A549 (cell line): ENCODE results near the gene APBB2. TPM values are rescaled to one million over a fixed set of nuclear protein-coding genes. Genes with fewer than 3 reads are reported as not detected.

ENCODE experiments used
- ATAC-seq, 2 experiments: fragments of 200-7000 bp in 1 of 2; fragments of >200 bp in 1 of 2; cut with Nextera tagmentation in 1 of 2; cut with Tn5 transposase in 1 of 2; 3 replicates each; pipeline versions ENCODE4 v1.8.0 to v1.9.1; 2018 to 2020; ENCODE audit warnings: mild to moderate bottlenecking in 1 of 2, moderate library complexity in 1 of 2
- CTCF ChIA-PET: fragments of 300-600 bp; sonication (Branson Sonifier 250); formaldehyde crosslinking; extraction: SDS; loops from one replicate; lab custom pipeline; 2021; ENCODE audit warnings: antibody characterized with exemption, inconsistent platforms; lab: Yijun Ruan, JAX
- POLR2A ChIA-PET: fragments of 350-600 bp; formaldehyde crosslinking; extraction: SDS; loops from one replicate; lab custom pipeline; 2021; ENCODE audit warnings: antibody characterized with exemption, inconsistent platforms; lab: Yijun Ruan, JAX
- DNase-seq, 2 experiments: peaks; one replicate each; pipeline versions ENCODE4 v3.0.0 to v3.0.0-alpha.2; 2011 to 2016; ENCODE audit warnings: low read depth in 1 of 2, low spot score in 1 of 2
- FAIRE-seq: peaks from 2 replicates; lab custom pipeline; 2011; peaks lifted over from hg19 to GRCh38; lab: Jason Lieb, UNC
- H3K27ac ChIP-seq, 2 experiments: fragments of >200 bp; sonication (Bioruptor Twin); formaldehyde crosslinking; 3 replicates each; pipeline ENCODE4 v1.5.1; 2016 to 2017
- H3K4me1 ChIP-seq: fragments of >200 bp; sonication (Bioruptor Twin); formaldehyde crosslinking; 3 replicates; pipeline ENCODE4 v1.6.1; 2016
- H3K4me2 ChIP-seq: fragments of >200 bp; sonication (Bioruptor Twin); formaldehyde crosslinking; 3 replicates; pipeline ENCODE4 v1.6.1; 2016
- H3K4me3 ChIP-seq: fragments of >200 bp; sonication (Bioruptor Twin); formaldehyde crosslinking; 3 replicates; pipeline ENCODE4 v1.5.1; 2016
- H3K9me3 ChIP-seq: fragments of >200 bp; sonication (Bioruptor Twin); formaldehyde crosslinking; 3 replicates; pipeline ENCODE4 v1.6.1; 2016
- BHLHE40 ChIP-seq: IDR thresholded peaks from 2 replicates; pipeline ENCODE4 v1.6.1; 2012; ENCODE audit warnings: low read depth, low read length, inconsistent platforms
- CBX2 ChIP-seq: fragments of 200-600 bp; sonication (generic); IDR thresholded peaks from 2 replicates; pipeline ENCODE4 v1.6.1; 2016; ENCODE audit warnings: low read depth, mild to moderate bottlenecking, borderline replicate concordance
- CEBPB ChIP-seq, 2 experiments: fragments of >200 bp in 1 of 2; sonication (Bioruptor Twin) in 1 of 2; formaldehyde crosslinking in 1 of 2; IDR thresholded peaks; 2 replicates each; pipeline ENCODE4 v1.6.1; 2012 to 2016
- CHD4 ChIP-seq: fragments of 200-600 bp; sonication (generic); IDR thresholded peaks from 2 replicates; pipeline ENCODE4 v1.6.1; 2016; ENCODE audit warnings: antibody characterized with exemption, mild to moderate bottlenecking, borderline replicate concordance
- EHMT2 ChIP-seq: fragments of 200-600 bp; sonication (generic); IDR thresholded peaks from 2 replicates; pipeline ENCODE4 v1.6.1; 2016; ENCODE audit warnings: antibody characterized with exemption, low read depth, mild to moderate bottlenecking, moderate library complexity
- ELK1 ChIP-seq: fragments of 150-350 bp; IDR thresholded peaks from 2 replicates; pipeline ENCODE4 v1.6.1; 2014; ENCODE audit warnings: low read depth, mild to moderate bottlenecking, low read length
- GATA3 ChIP-seq: IDR thresholded peaks from 2 replicates; pipeline ENCODE4 v1.6.1; 2012; ENCODE audit warnings: borderline replicate concordance
- HDAC2 ChIP-seq: fragments of 200-600 bp; sonication (generic); IDR thresholded peaks from 2 replicates; pipeline ENCODE4 v1.6.1; 2016
- HES2 ChIP-seq: fragments of >200 bp; sonication (Bioruptor Twin); formaldehyde crosslinking; IDR thresholded peaks from 2 replicates; pipeline ENCODE4 v1.6.1; 2016
- HEYL ChIP-seq: fragments of 250-450 bp; sonication (Bioruptor Pico); IDR thresholded peaks from 2 replicates; pipeline ENCODE4 v1.8.0; 2021; ENCODE audit warnings: mild to moderate bottlenecking, moderate library complexity
- HMGXB4 ChIP-seq: fragments of 250-450 bp; sonication (Bioruptor Pico); IDR thresholded peaks from 2 replicates; pipeline ENCODE4 v1.5.0; 2021; ENCODE audit warnings: mild to moderate bottlenecking, moderate library complexity, borderline replicate concordance
- HOXA7 ChIP-seq: fragments of 250-450 bp; sonication (Bioruptor Pico); IDR thresholded peaks from 2 replicates; pipeline ENCODE4 v1.5.0; 2020; ENCODE audit warnings: mild to moderate bottlenecking, moderate library complexity
- HOXB5 ChIP-seq: fragments of 250-450 bp; sonication (Bioruptor Pico); IDR thresholded peaks from 2 replicates; pipeline ENCODE4 v1.5.0; 2020; ENCODE audit warnings: mild to moderate bottlenecking, moderate library complexity
- KDM5A ChIP-seq: fragments of 200-600 bp; sonication (generic); IDR thresholded peaks from 2 replicates; pipeline ENCODE4 v1.6.1; 2016; ENCODE audit warnings: antibody characterized with exemption, mild to moderate bottlenecking
- MAFK ChIP-seq: fragments of 450-650 bp; IDR thresholded peaks from 2 replicates; pipeline ENCODE4 v1.6.1; 2014; ENCODE audit not compliant: partially characterized antibody
- MAZ ChIP-seq: fragments of 150-350 bp; IDR thresholded peaks from 2 replicates; pipeline ENCODE4 v1.6.1; 2014; ENCODE audit warnings: antibody characterized with exemption, low read depth, low read length, borderline replicate concordance
- MYC ChIP-seq: IDR thresholded peaks from 2 replicates; pipeline ENCODE4 v1.6.1; 2012; ENCODE audit warnings: mild to moderate bottlenecking, inconsistent platforms, low read length, improper control_type of control experiment, borderline replicate concordance
- NFE2L2 ChIP-seq: fragments of 150-350 bp; conservative IDR thresholded peaks from 2 replicates; pipeline ENCODE4 v1.6.1; 2014; ENCODE audit warnings: low read length
- NPAS2 ChIP-seq: fragments of 250-450 bp; sonication (Bioruptor Pico); IDR thresholded peaks from 2 replicates; pipeline ENCODE4 v1.8.0; 2022; ENCODE audit warnings: mild to moderate bottlenecking, moderate library complexity, borderline replicate concordance
- PBX3 ChIP-seq: IDR thresholded peaks from 2 replicates; pipeline ENCODE4 v1.6.1; 2012
- RARB ChIP-seq: fragments of 250-450 bp; sonication (Bioruptor Pico); IDR thresholded peaks from 2 replicates; pipeline ENCODE4 v1.8.0; 2021; ENCODE audit warnings: mild to moderate bottlenecking, moderate library complexity
- RCOR1 ChIP-seq: fragments of 150-350 bp; IDR thresholded peaks from 2 replicates; pipeline ENCODE4 v1.6.1; 2014; ENCODE audit warnings: antibody characterized with exemption, low read length, low read depth
- RFX5 ChIP-seq: fragments of 450-650 bp; IDR thresholded peaks from 2 replicates; pipeline ENCODE4 v1.7.1; 2014; ENCODE audit warnings: antibody characterized with exemption, mild to moderate bottlenecking, moderate library complexity
- SMC3 ChIP-seq: fragments of >200 bp; sonication (Bioruptor Twin); formaldehyde crosslinking; IDR thresholded peaks from 3 replicates; pipeline ENCODE4 v1.6.1; 2018; ENCODE audit warnings: inconsistent platforms
- ZFP36 ChIP-seq: fragments of 450-650 bp; IDR thresholded peaks from 2 replicates; pipeline ENCODE4 v1.6.1; 2014; ENCODE audit warnings: borderline replicate concordance; ENCODE audit not compliant: partially characterized antibody
- WGBS: methylation state at CpG from one replicate; pipeline ENCODE4 v1.1.6; 2017; ENCODE audit errors: missing lambda C conversion rate; 5-methylcytosine and 5-hydroxymethylcytosine counted together
- polyA plus RNA-seq, 4 experiments: library from polyadenylated mRNA; depleted of rRNA in 3 of 4; stranded (reverse); fragments of >200 nt; fragmentation: RNase III in 1 of 4; extraction: RNeasy Plus Mini Kit Qiagen cat#74134 plus additional on column Dnase treatment in 1 of 4; gene quantifications; 2 replicates in 3 of 4; 3 replicates in 1 of 4; pipeline ENCODE4 v1.2.3, GENCODE V29; 2011 to 2017

Gene APBB2
- polyA plus RNA-seq, 2 of the 4 experiments (the other 2 are of a cell fraction) = 8.3 to 31.9 TPM

- ChIA-PET CTCF (interaction anchor here (0.6 to 1.2 kb wide), 2 partner anchors 38 to 199 kb away, joined by 3 read pairs; partner anchors contain the start of gene APBB2), POLR2A (no interaction called here)
- 94% methylated on average over 6 of the region's 6 CpGs for WGBS
Measured at GRCh38 chr4:41015016-41015675, 199.2 kb downstream of the APBB2 start.

GRCh38 chr4:41014158-41014557, 200.2 kb downstream of the APBB2 start:
- no peak for TF ChIP-seq ZFP36
- no peak for TF ChIP-seq NPAS2
- no peak for TF ChIP-seq CEBPB (IDR thresholded peaks at IDR 0.05)
- no peak for TF ChIP-seq RFX5
- TF ChIP-seq BHLHE40 = no peak
- TF ChIP-seq, all 56 proteins: peak for 0

More at GRCh38 chr4:41015016-41015675, 199.2 kb downstream of the APBB2 start:
- TF ChIP-seq NPAS2 = no peak
- FAIRE-seq (no peak), ATAC-seq (no peak), DNase-seq (no peak)
- H3K4me1 ChIP-seq = peaks cover 8% of the 10 kb centered on the region
- H3K4me3 ChIP-seq = no peak overlapping the region
- H3K4me2 ChIP-seq = no peak overlapping the region
- H3K27ac ChIP-seq = no peak overlapping the region
- no peaks in the 10 kb centered on the region for H3K9me3 ChIP-seq

GRCh38 chr4:41013746-41014145, 200.6 kb downstream of the APBB2 start:
- ChIA-PET POLR2A (no interaction called here), CTCF (interaction anchor here (1.0 to 1.6 kb wide), 3 partner anchors 9 to 66 kb away, joined by 3 to 4 read pairs (median 3); no protein-coding TSS in a partner anchor)
- Histone ChIP-seq H3K4me1 (peaks cover 22% of the 10 kb centered on the region), H3K4me2 (no peak overlapping the region), H3K27ac (no peak overlapping the region)
- ATAC-seq (no peak), DNase-seq (no peak), FAIRE-seq (no peak)
- WGBS = 84% methylated on average over 5 of the region's 6 CpGs
- TF ChIP-seq GATA3 (no peak), BHLHE40 (no peak), KDM5A (no peak), CHD4 (no peak), SMC3 (no peak), MYC (no peak), CBX2 (no peak), RARB (no peak), HOXA7 (no peak), EHMT2 (no peak), HES2 (no peak)
- TF ChIP-seq, all 56 proteins: peak for 0
- H3K9me3 ChIP-seq = no peaks in the 10 kb centered on the region
- no peak overlapping the region for H3K4me3 ChIP-seq

More at GRCh38 chr4:41014158-41014557, 200.2 kb downstream of the APBB2 start:
- 93% methylated on average over 7 of the region's 7 CpGs for WGBS
- H3K9me3 ChIP-seq = no peaks in the 10 kb centered on the region
- ChIA-PET POLR2A (no interaction called here), CTCF (interaction anchor here (1.2 kb wide), 1 partner anchor 200 kb away, joined by 3 read pairs; the partner anchor contains the start of gene APBB2)
- no peak overlapping the region for H3K27ac ChIP-seq
- no peak overlapping the region for H3K4me3 ChIP-seq
- peaks cover 18% of the 10 kb centered on the region for H3K4me1 ChIP-seq
- DNase-seq = no peak
- no peak overlapping the region for H3K4me2 ChIP-seq
- ATAC-seq = no peak
- no peak for FAIRE-seq

GRCh38 chr4:41012911-41013310, 201.4 kb downstream of the APBB2 start:
- H3K4me2 ChIP-seq = no peak overlapping the region
- TF ChIP-seq HDAC2 = no peak
- TF ChIP-seq HMGXB4 (CRISPR knock-in tag) = no peak
- TF ChIP-seq MAZ = no peak
- no peak for TF ChIP-seq SMC3
- TF ChIP-seq HOXB5 = no peak
- no peak for TF ChIP-seq ELK1
- no peak for TF ChIP-seq MAFK
- no peak for TF ChIP-seq RCOR1
- no peak for TF ChIP-seq HEYL (CRISPR knock-in tag)
- no peak for TF ChIP-seq PBX3
- TF ChIP-seq NFE2L2 = no peak
- TF ChIP-seq, all 56 proteins: peak for 0
- Histone ChIP-seq H3K4me1 (peaks cover 26% of the 10 kb centered on the region), H3K27ac (no peak overlapping the region), H3K9me3 (no peaks in the 10 kb centered on the region), H3K4me3 (no peak overlapping the region)
- ATAC-seq = no peak
- FAIRE-seq = no peak
- no peak for DNase-seq
- WGBS = 72% methylated on average over 3 of the region's 3 CpGs
- ChIA-PET POLR2A (no interaction called here), CTCF (interaction anchor here (1.0 to 1.6 kb wide), 3 partner anchors 8 to 67 kb away, joined by 3 to 4 read pairs (median 3); no protein-coding TSS in a partner anchor)
